Thyroid gland (tissue), 4 donors: ENCODE measurements around the gene RAB27B.

Experiments
- CTCF ChIP-seq, 6 experiments: fragments of 200-600 bp in 3 of 6; fragments of 450-650 bp in 3 of 6; sonication (generic) in 3 of 6; IDR thresholded peaks; one replicate each; pipeline ENCODE4 v1.5.1; 2016 to 2019; ENCODE audit warnings: antibody characterized with exemption in 6 of 6, mild to moderate bottlenecking in 2 of 6, inconsistent platforms in 1 of 6, moderate library complexity in 1 of 6
- POLR2A ChIP-seq, 2 donors: fragments of 450-650 bp; IDR thresholded peaks; one replicate each; pipeline ENCODE4 v1.6.1; 2017; ENCODE audit warnings: antibody characterized with exemption in 2 of 2, mild to moderate bottlenecking in 2 of 2, moderate library complexity in 1 of 2

GRCh38 chr18:54881229-54881768, 53.0 kb downstream of the RAB27B start:
- TF ChIP-seq CTCF (IDR thresholded peaks at IDR 0.05) (no peak), POLR2A (IDR thresholded peaks at IDR 0.05) (no peak)
